Activated naive CD8-positive, alpha-beta T cell treated with anti-CD3 and anti-CD28 coated beads, Interleukin-2, amount 10 ng/mL, durations not matched to agents 7 days and 5 days (primary cell): ENCODE measurements around the gene TLL2. TPM values are rescaled to one million over a fixed set of nuclear protein-coding genes. Genes with fewer than 3 reads are reported as not detected.

ENCODE experiments used
- ATAC-seq: fragments of 150-1000 bp; cut with Tn5 transposase; one replicate; pipeline ENCODE4 v1.10.0; 2021; ENCODE audit warnings: low read depth, moderate library complexity
- POLR2A ChIA-PET: fragments of 350-600 bp; sonication (Branson Sonifier 250); formaldehyde crosslinking; loops from one replicate; lab custom pipeline; 2021; ENCODE audit warnings: antibody characterized with exemption; lab: Charles Lee
- DNase-seq: peaks from one replicate; pipeline ENCODE4 v3.0.0; 2021
- H3K27ac Mint-ChIP-seq: one replicate; pipeline ENCODE4 v1.8.0; 2022; ENCODE audit warnings: mild to moderate bottlenecking, mixed read lengths
- H3K27me3 Mint-ChIP-seq: one replicate; pipeline ENCODE4 v1.8.0; 2022; ENCODE audit warnings: mild to moderate bottlenecking, moderate library complexity, mixed read lengths
- H3K36me3 Mint-ChIP-seq: one replicate; pipeline ENCODE4 v1.8.0; 2021; ENCODE audit warnings: mild to moderate bottlenecking, mixed read lengths
- H3K4me1 Mint-ChIP-seq: one replicate; pipeline ENCODE4 v1.8.0; 2021; ENCODE audit warnings: mixed read lengths
- H3K4me3 Mint-ChIP-seq: one replicate; pipeline ENCODE4 v1.8.0; 2022; ENCODE audit warnings: mild to moderate bottlenecking, moderate library complexity, mixed read lengths
- H3K9me3 Mint-ChIP-seq: one replicate; pipeline ENCODE4 v1.8.0; 2021; ENCODE audit warnings: mixed read lengths
- total RNA-seq, 2 experiments: library from RNA; stranded (reverse); gene quantifications; one replicate each; pipeline ENCODE4 v1.2.3, GENCODE V29; 2021

The TLL2 gene
- total RNA-seq, 2 experiments from 2014 or later, result not detected

GRCh38 chr10:96417441-96417840 is 96.3 kb downstream of the TLL2 start:
- H3K27me3 Mint-ChIP-seq, result no peaks in the 10 kb centered on the region
- POLR2A ChIA-PET, result no interaction called here
- H3K9me3 Mint-ChIP-seq, result no peaks in the 10 kb centered on the region
- no peaks in the 10 kb centered on the region for H3K36me3 Mint-ChIP-seq
- no peak overlapping the region for H3K4me3 Mint-ChIP-seq
- H3K27ac Mint-ChIP-seq, result no peak overlapping the region
- H3K4me1 Mint-ChIP-seq, result no peaks in the 10 kb centered on the region
- ATAC-seq (no peak), DNase-seq (no peak)

- POLR2A ChIA-PET, result no interaction called here
- Mint-ChIP-seq H3K4me1 (no peaks in the 10 kb centered on the region), H3K27me3 (peaks cover 4% of the 10 kb centered on the region), H3K4me3 (no peak overlapping the region), H3K9me3 (no peaks in the 10 kb centered on the region), H3K27ac (no peak overlapping the region), H3K36me3 (no peaks in the 10 kb centered on the region)
- ATAC-seq, result no peak
- DNase-seq, result no peak
Measured at GRCh38 chr10:96416643-96417042, 97.1 kb downstream of the TLL2 start.

- no peak for ATAC-seq
- POLR2A ChIA-PET, result no interaction called here
Measured at GRCh38 chr10:96415891-96416554, 97.7 kb downstream of the TLL2 start.

GRCh38 chr10:96415150-96415890 is 98.4 kb downstream of the TLL2 start:
- H3K4me3 Mint-ChIP-seq, result no peak overlapping the region
- POLR2A ChIA-PET, result no interaction called here
- ATAC-seq (no peak), DNase-seq (no peak)
- H3K36me3 Mint-ChIP-seq, result no peaks in the 10 kb centered on the region
- H3K27ac Mint-ChIP-seq, result no peak overlapping the region
- no peaks in the 10 kb centered on the region for H3K9me3 Mint-ChIP-seq
- peaks cover 8% of the 10 kb centered on the region for H3K27me3 Mint-ChIP-seq
- no peaks in the 10 kb centered on the region for H3K4me1 Mint-ChIP-seq

More at GRCh38 chr10:96415891-96416554, 97.7 kb downstream of the TLL2 start:
- Mint-ChIP-seq H3K9me3 (no peaks in the 10 kb centered on the region), H3K36me3 (no peaks in the 10 kb centered on the region), H3K4me1 (no peaks in the 10 kb centered on the region), H3K4me3 (no peak overlapping the region), H3K27ac (no peak overlapping the region), H3K27me3 (peaks cover 6% of the 10 kb centered on the region)
- DNase-seq, result no peak

GRCh38 chr10:96414303-96414702 is 99.4 kb downstream of the TLL2 start:
- Mint-ChIP-seq H3K27ac (no peak overlapping the region), H3K36me3 (no peaks in the 10 kb centered on the region), H3K4me3 (no peak overlapping the region), H3K27me3 (peaks cover 10% of the 10 kb centered on the region), H3K9me3 (no peaks in the 10 kb centered on the region), H3K4me1 (no peaks in the 10 kb centered on the region)
- DNase-seq (no peak), ATAC-seq (no peak)
- POLR2A ChIA-PET, result no interaction called here

- DNase-seq, result no peak
- no peaks in the 10 kb centered on the region for H3K4me1 Mint-ChIP-seq
- no peaks in the 10 kb centered on the region for H3K9me3 Mint-ChIP-seq
- POLR2A ChIA-PET, result no interaction called here
- peaks cover 10% of the 10 kb centered on the region for H3K27me3 Mint-ChIP-seq
- H3K4me3 Mint-ChIP-seq, result no peak overlapping the region
- no peaks in the 10 kb centered on the region for H3K36me3 Mint-ChIP-seq
- H3K27ac Mint-ChIP-seq, result no peak overlapping the region
- no peak for ATAC-seq
Measured at GRCh38 chr10:96413151-96413787, 100.5 kb downstream of the TLL2 start.

- Mint-ChIP-seq H3K36me3 (no peaks in the 10 kb centered on the region), H3K27me3 (peaks cover 14% of the 10 kb centered on the region), H3K4me1 (no peaks in the 10 kb centered on the region), H3K4me3 (no peak overlapping the region), H3K27ac (no peak overlapping the region), H3K9me3 (no peaks in the 10 kb centered on the region)
- POLR2A ChIA-PET, result no interaction called here
- ATAC-seq (no peak), DNase-seq (no peak)
Measured at GRCh38 chr10:96411716-96412320, 101.9 kb downstream of the TLL2 start.

GRCh38 chr10:96410296-96410695 is 103.4 kb downstream of the TLL2 start:
- Mint-ChIP-seq H3K4me1 (no peaks in the 10 kb centered on the region), H3K27me3 (peaks cover 22% of the 10 kb centered on the region), H3K9me3 (no peaks in the 10 kb centered on the region), H3K4me3 (no peak overlapping the region), H3K27ac (no peak overlapping the region), H3K36me3 (no peaks in the 10 kb centered on the region)
- POLR2A ChIA-PET, result no interaction called here
- DNase-seq, result no peak
- ATAC-seq, result no peak

GRCh38 chr10:96408201-96408600 is 105.5 kb downstream of the TLL2 start:
- POLR2A ChIA-PET, result no interaction called here
- Mint-ChIP-seq H3K4me3 (no peak overlapping the region), H3K36me3 (no peaks in the 10 kb centered on the region)

GRCh38 chr10:96407560-96408069 is 106.1 kb downstream of the TLL2 start:
- H3K4me3 Mint-ChIP-seq, result no peak overlapping the region
- H3K27ac Mint-ChIP-seq, result no peak overlapping the region
- H3K36me3 Mint-ChIP-seq, result no peaks in the 10 kb centered on the region
- H3K27me3 Mint-ChIP-seq, result peaks cover 26% of the 10 kb centered on the region
- no peak for ATAC-seq
- H3K4me1 Mint-ChIP-seq, result no peaks in the 10 kb centered on the region
- H3K9me3 Mint-ChIP-seq, result no peaks in the 10 kb centered on the region
- POLR2A ChIA-PET, result no interaction called here
- DNase-seq, result no peak

More at GRCh38 chr10:96408201-96408600, 105.5 kb downstream of the TLL2 start:
- Mint-ChIP-seq H3K4me1 (no peaks in the 10 kb centered on the region), H3K9me3 (no peaks in the 10 kb centered on the region), H3K27ac (no peak overlapping the region), H3K27me3 (peaks cover 26% of the 10 kb centered on the region)
- no peak for ATAC-seq
- no peak for DNase-seq

- no peaks in the 10 kb centered on the region for H3K9me3 Mint-ChIP-seq
- DNase-seq (no peak), ATAC-seq (no peak)
- no peak overlapping the region for H3K27ac Mint-ChIP-seq
- H3K36me3 Mint-ChIP-seq, result no peaks in the 10 kb centered on the region
- H3K27me3 Mint-ChIP-seq, result peaks cover 20% of the 10 kb centered on the region
- H3K4me3 Mint-ChIP-seq, result no peak overlapping the region
- H3K4me1 Mint-ChIP-seq, result no peaks in the 10 kb centered on the region
- POLR2A ChIA-PET, result no interaction called here
Measured at GRCh38 chr10:96406091-96406490, 107.6 kb downstream of the TLL2 start.

- no peaks in the 10 kb centered on the region for H3K4me1 Mint-ChIP-seq
- no peaks in the 10 kb centered on the region for H3K9me3 Mint-ChIP-seq
- ATAC-seq (no peak), DNase-seq (no peak)
- no peak overlapping the region for H3K4me3 Mint-ChIP-seq
- peaks cover 21% of the 10 kb centered on the region for H3K27me3 Mint-ChIP-seq
- POLR2A ChIA-PET, result no interaction called here
- no peaks in the 10 kb centered on the region for H3K36me3 Mint-ChIP-seq
- no peak overlapping the region for H3K27ac Mint-ChIP-seq
Measured at GRCh38 chr10:96402417-96403305, 111.1 kb downstream of the TLL2 start.

GRCh38 chr10:96401036-96401435 is 112.7 kb downstream of the TLL2 start:
- H3K27ac Mint-ChIP-seq, result no peak overlapping the region
- POLR2A ChIA-PET, result no interaction called here
- H3K27me3 Mint-ChIP-seq, result peaks cover 20% of the 10 kb centered on the region
- H3K9me3 Mint-ChIP-seq, result no peaks in the 10 kb centered on the region
- no peak for DNase-seq
- H3K4me3 Mint-ChIP-seq, result no peak overlapping the region
- H3K36me3 Mint-ChIP-seq, result no peaks in the 10 kb centered on the region
- H3K4me1 Mint-ChIP-seq, result peaks cover 6% of the 10 kb centered on the region
- no peak for ATAC-seq
